Activated CD4-positive, alpha-beta T cell treated with anti-CD3 and anti-CD28 coated beads, Interleukin-2, amount 50 U/mL, for 4 hours (primary cell): ENCODE results near the gene NHLRC4.
A peak's percentile ranks its signal among the peaks of the same experiment; 100 is the strongest.

ENCODE experiments used
- DNase-seq, 2 experiments: peaks; one replicate each; pipeline ENCODE4 v3.0.0-alpha.2; 2020

The NHLRC4 gene

DNA sequence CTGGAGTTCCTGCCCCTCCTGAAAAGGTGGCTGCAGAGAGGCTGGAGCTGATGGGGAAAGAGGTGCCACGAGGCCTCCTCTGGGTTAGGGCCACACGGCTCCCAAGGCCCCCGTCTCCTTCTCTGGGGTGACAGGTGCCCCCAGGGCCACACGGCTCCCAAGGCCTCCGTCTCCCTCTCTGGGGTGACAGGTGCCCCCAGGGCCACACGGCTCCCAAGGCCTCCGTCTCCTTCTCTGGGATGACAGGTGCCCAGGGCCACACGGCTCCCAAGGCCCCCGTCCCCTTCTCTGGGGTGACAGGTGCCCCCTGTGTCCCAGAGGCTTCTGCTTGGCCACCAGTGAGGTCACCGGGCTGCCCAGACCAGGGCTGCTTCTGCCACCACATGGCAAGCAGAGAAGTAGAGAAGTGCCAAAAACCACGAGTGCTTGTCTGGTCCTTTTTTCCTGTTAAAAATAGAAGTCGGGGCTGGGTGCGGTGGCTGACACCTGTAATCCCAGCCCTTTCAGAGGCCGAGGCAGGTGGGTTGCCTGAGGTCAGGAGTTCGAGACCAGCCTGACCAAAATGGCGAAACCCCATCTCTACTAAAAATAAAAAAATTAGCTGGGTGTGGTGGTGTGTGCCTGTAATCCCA lies 35.2 kb upstream of the NHLRC4 start:
- no peak for DNase-seq

DNA sequence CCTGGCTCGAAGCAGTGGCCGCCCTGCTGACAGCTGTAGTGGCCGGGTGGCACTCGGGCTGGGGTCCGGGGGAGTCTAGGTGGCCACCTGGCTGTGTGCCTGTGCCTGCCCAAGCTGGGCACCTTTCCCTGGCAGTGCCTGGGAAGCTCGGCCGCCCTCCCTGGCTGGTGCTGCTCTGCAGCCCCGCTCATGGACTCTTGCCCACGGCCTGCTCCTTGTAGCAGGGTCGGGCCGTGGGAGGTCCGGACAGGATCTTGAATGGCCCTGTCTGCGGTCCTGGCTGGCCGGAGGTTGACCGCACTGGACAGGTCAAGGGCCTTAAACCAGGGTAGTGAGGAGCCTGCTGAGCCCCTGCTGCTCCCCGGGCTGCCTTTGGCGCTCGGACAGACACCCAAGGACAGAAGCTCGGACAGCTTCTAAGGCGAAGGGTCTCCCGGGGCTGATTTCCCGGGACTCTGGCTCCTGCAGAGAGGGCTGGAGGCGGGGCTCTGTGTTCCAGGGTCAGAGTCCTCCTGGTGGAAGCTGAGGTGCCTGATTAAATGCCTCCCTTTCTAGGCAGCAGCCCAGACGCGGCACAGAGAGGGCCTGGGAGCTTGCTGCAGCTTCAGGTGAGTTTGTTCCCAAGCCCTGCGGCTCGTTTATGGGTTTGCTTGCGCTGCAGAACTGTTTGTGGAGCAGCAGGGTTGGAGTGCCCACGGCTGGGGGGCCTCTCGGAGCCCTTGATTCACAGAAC lies 33.2 kb upstream of the NHLRC4 start:
- no peak for DNase-seq

DNA sequence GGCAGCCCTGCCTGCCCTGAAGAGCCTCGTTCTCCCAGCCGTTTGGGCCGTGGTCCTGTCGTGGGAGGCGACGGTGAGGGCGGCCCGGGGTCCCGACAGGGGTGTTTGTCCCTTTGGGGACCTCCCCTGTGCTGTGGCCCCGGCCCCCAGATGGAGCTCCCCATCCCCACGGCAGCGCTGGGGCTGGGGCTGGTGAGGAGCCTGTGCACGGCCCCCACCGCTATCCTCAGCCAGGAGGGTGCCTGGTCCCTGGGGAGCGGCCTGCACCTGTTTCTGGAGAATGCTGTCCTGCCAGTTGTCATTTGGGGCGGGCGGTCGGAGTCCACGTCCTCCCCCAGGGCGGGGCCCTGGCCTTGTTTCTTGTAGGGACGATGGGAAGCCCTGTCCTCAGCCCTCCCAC lies 32.7 kb upstream of the NHLRC4 start:
- no peak for DNase-seq

DNA sequence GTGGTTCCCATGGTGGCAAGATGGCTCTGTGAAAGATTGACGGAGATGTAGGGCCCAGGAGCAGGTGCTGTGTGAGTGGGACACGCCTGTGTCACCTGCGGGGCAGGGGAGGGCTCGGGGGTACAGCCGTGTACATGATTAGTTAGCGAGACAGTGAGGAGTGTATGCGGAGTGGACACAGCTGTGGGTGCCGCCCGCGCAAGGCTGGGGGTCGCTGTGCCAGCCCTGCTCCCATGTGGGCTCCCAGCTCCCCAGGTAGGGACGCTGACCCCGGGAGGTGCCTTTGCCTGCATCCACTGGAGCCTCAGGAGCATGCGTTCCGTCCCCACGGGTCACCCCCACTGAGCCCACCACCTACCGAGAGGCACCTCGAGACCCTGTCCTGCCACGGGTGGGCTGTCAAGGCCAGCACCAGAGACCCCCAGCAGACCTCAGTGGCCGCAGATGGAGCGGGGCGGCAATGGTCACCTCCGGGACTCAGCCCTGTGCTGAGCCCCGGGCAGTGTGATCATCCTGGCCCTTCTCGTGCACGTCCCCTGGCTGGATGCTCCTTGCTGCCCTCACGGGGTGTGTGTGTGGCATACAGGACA lies 31.9 kb upstream of the NHLRC4 start:
- no peak for DNase-seq

DNA sequence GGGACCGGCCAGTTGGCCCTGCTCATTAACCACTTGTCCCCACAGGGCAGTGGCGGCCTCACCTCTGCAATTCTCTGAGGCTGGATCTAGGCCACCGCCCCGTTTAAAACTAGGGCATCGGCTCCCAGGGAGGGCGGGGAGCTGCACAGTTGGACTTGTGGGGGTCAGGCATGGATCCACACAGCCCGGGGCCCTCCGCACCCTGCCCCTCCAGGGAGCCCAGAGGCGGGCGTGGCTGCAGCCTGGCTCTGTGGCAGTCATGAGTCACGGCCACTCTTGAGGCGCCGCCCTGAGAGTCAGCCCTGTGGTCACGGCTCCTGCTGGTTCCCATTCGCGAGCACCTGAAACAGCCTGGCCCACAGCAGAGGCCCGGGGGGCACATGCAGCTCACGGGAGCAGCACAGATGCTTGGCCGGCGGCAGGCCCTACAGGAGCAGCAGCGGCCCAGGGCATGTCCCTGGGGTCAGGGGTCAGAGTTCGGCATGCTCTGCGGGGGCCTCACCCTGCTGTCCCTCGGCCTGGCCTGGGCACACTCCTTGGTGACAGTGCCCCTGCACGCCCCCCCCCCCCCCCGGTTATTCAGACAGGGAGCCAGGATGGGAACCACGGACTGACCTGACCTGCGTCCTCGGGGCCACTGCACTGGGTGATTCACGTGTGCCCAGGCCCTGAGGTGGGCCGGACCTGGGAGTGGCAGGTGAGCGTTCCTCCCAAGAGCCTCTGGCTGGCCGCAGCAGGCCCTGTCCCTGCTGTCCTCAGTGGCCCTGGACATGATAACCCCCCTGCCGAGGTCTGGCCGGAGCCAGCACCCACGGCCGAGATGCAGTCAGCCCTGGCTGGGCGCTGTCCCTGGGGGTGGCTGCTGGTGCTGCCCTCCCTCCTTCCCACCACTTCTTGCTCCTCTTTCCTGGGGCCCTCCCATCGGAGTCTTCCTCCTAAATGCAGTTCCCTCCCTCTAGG lies 31.1 kb upstream of the NHLRC4 start:
- no peak for DNase-seq

DNA sequence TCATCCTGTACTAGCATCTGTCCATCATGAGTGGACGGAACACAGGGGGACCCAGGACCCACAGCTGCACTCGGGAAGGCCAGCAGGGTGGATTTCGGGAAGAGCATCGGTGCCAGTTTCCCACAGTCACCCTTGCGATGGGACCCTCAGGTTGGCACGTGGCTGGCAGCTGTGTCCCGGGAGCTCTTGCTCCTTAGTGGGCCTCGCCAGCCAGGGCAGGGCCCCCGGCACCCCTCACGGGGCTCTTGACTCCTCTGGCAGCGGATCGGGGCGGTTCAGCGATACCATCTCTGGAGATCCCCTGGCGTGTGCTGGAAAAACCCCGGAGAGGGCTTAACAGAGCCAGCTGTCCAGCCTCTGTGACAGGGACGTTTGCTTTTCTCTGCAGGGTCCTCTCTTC lies 30.1 kb upstream of the NHLRC4 start:
- DNase-seq = no peak

DNA sequence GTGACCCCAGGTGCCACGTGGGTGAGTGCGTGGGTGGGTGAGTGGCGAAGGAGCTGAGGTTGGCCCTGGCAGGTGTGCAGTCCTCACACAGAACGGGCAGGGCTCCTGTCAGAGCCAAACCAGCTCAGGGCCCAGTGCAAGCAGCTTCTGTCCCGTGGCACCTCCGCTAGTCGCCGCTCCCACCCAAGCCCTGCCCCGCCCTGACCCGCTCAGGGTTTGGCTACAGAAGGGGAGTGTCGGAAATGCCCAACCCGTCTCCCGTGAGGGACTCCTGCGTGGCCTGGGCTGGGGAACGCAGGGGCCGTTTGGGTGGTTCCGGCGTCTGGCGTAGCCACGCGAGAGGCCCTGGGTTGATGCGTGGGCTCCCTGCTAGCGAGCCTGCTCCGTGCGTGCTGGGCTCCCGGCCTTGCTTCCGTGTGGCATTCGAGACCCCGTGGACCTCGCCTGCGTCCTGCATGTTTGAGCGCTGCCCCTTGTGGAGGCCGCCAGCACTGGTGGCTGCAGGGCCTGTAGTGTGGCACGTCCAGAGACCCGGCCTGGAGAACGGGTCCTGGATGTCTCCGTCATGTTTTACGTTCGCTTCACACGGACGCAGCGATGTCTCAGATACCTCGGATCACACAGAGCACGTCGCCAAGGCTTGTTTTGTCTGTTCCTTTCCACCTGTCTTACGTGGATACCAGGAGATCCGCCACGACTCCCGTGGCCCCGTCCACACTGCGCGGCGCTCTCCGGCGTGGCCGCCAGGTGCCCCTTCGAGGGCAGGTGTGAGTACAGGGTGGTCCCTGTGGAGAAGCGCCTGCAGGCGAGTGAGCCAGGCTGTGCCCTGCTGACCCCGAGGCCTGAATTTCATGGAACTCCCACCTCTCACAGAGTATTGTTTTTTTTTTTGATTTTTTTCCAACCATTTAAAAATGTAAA lies 29.1 kb upstream of the NHLRC4 start:
- DNase-seq = peak in 1 of 2 experiments; percentile 19

DNA sequence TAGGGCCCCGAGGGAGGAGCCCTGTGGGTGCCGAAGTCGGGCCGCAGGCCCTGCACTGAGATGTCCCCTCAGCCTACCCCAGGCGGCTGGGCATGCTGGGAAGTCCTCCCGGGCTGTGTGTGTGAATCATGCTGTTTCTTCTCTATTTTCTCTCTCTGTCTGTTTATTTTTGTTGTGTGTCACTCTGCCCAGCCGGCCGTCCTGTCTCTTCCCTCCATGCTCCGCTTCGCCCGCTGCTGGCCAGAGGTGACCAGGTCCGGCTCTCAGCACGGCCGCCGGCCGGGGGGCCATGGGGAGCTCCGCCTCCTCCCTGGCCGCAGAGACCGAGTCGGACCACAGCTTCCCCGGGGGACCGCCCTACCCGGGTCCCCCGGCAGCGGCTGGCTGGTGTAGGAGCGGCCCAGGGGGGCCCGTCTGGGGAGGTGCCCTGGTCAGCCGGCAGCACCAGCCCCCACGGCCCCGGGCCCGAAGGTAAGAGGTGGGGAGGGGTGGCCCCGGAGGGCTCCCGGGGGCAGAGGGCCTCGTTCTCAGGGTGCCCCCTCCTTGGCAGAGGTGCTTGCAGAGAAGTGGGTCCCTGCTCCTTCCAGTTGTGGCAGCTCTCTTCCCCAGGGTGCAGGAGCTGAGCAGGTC lies 26.8 kb upstream of the NHLRC4 start:
- no peak for DNase-seq

DNA sequence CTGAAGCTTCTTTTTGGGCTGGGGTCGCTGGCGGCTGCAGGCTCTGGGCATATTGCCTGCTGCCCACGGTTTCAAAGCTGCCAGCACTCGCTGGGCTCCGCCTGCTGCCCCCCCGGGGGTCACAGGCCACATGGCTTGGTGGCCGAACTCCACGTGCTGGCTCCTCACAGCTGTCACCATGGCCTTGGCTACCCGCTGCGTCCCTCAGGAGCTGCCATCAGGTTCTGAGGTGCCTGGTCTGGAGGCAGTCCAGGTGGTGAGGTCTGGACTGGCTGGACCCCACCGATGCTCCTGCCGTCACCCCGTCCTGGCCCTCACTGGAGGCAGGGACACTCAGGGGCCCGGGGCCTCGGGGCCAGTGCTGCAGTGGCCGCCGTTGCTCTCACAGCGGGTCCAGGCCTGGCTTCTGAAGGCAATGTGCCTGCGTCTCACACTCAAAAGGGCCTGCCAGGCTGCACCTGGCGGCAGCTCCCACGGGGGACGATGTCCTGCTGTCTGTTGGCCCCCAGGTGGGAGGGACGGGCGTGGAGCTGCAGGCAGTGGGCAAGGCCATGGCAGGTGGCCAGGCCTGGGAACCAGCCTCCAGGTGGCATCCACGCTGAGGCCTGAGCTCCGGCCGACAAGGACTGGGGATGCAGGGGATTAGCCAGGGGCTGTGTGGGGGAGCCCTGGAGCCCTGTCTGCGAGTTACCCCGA lies 26.0 kb upstream of the NHLRC4 start:
- no peak for DNase-seq

DNA sequence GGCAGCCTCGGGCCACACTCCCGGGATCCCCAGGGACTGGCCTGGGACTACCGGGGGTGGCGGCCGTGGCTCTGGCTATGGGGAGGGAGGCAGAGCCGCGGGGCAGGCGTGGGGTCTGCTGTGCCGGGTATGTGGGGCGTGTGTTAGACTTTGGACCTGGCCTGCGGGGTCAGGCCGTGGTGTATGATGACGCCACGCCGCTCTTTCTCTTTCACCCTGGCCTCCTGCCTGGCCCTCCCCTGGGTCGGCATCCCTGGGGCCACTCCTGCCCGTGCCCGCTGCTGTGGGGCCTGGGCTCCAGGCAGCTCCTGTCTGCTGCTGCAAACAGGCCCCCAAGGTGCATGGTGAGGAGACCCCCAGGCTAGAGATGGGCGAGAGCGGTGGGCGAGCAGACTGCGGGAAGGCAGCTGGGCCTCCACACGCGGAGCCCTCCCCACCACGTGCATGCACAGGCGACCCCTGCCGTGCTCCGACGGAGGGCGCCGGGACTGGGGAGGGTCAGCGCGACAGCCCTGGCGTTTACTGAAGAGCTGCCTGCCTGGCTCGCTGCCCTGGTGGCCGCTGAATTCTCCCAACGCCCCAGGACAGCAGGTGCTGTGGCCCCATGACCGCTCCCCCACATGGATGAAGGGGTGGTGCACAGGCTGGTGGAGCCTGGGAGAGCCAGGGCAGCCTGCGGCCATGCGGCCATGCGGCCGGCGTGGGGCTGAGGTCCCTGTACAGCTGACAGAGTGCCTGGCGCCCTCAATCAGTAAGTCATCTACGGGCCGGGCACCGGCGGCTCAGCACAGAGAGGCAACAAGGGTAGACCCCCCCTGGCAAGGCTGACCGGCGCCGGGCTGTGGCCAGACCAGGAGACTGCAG lies 23.3 kb upstream of the NHLRC4 start:
- no peak for DNase-seq

DNA sequence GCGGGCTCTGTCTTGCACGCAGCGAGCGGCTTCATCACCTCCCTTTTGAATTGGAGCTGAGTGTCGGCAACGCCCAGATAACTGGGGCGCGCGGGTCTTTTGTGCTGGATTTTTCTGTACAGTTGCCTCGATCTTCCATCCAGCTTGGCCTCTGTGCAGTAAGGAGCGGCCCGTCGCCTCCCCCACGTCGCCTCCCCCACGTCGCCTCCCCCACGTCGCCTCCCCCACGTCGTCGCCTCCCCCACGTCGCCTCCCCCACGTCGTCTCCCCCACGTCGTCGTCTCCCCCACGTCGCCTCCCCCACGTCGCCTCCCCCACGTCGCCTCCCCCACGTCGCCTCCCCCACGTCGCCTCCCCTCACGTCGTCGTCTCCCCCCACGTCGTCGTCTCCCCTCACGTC lies 22.3 kb upstream of the NHLRC4 start:
- DNase-seq = no peak

DNA sequence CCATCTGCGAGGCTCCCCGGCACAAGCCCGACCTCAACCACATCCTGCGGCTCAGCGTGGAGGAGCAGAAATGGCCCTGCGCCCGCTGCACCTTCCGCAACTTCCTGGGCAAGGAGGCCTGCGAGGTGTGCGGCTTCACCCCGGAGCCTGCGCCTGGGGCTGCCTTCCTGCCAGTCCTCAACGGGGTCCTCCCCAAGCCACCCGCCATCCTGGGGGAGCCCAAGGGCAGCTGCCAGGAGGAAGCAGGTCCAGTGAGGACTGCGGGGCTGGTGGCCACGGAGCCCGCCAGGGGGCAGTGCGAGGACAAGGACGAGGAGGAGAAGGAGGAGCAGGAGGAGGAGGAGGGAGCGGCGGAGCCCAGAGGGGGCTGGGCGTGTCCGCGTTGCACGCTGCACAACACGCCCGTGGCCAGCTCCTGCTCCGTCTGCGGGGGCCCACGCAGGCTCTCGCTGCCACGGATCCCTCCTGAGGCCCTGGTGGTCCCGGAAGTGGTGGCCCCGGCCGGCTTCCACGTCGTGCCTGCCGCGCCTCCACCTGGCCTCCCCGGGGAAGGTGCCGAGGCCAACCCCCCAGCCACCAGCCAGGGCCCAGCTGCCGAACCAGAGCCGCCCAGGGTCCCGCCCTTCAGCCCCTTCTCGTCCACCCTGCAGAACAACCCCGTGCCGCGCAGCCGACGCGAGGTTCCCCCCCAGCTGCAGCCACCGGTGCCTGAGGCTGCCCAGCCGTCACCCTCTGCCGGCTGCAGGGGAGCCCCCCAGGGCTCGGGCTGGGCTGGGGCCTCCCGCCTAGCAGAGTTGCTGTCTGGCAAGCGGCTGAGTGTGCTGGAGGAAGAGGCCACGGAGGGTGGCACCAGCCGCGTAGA lies 19.7 kb upstream of the NHLRC4 start:
- DNase-seq = peak; percentile 32 to 38

DNA sequence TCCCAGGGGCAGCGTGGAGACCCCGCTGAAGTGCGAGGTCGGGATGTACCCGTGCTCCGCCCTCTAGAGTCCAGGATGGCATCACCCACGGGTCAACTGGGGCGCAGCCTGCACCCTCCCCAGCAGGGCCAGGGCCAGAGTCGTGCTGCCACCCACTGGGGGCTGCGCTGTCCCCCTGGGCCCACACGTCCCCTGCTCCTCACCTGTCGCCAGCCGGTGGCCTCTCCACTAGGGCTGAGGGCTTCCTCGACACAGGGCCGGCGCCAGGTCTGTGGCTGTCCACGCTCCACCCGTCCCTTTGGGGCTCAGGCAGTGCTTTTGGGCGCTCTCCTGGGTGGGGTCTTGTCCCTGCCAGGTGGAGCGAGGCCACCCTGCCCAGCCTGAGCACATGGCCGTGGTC lies 18.2 kb upstream of the NHLRC4 start:
- no peak for DNase-seq

DNA sequence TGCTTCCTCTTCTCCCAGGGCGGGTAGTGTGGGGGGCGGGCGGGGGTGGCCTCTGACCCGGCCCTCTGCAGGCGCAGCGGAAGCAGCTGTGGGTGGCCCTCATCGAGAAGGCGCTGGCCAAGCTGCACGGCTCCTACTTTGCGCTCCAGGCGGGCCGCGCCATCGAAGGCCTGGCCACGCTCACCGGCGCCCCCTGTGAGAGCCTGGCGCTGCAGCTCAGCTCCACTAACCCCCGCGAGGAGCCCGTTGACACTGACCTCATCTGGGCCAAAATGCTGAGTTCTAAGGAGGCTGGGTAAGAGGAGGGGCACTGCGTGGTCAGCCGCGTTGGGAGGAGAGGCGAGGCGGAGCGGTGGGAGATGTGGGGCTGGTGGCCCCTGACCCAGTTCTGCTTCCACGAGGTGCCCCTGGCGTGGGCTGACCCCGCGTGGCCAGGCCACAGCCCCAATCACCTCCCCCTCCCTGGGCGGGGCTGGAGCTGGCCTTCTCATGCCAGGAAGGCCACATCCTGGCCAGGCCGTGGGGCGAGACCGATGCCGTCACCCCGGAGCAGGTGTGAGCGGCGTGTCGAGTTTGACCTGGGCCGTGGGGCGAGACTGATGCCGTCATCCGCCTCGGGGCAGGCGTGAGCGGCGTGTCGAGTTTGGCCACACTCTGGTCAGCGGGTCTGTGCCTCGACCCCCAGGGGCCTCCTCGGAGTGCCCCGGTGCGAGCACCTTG lies 17.1 kb upstream of the NHLRC4 start:
- no peak for DNase-seq

DNA sequence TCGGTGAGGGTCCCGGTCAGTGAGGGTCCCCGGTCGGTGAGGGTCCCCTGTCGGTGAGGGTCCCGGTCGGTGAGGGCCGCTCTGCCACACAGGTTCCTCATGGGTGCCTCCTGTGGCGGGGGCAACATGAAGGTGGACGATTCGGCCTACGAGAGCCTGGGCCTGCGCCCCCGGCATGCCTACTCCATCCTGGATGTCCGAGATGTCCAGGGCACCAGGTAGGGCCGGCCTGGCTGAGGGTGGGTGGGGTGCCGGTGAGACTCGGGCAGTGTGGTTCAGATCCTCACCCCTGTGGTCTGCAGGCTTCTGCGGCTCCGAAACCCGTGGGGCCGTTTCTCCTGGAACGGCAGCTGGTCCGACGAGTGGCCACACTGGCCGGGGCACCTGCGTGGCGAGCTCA lies 15.6 kb upstream of the NHLRC4 start:
- DNase-seq = no peak

DNA sequence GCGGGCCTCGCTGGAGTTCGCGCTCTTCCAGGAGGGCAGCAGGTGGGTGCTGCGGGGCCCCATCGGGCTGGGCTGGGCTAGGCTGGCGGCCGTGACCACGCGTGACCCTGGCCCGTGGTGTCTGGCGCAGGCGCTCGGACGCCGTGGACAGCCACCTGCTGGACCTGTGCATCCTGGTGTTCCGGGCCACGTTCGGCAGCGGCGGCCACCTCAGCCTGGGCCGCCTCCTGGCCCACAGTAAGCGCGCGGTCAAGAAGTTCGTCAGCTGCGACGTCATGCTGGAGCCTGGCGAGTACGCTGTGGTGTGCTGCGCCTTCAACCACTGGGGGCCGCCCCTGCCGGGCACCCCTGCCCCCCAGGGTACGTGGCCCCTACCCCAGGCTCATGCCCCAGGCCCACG lies 14.6 kb upstream of the NHLRC4 start:
- no peak for DNase-seq

DNA sequence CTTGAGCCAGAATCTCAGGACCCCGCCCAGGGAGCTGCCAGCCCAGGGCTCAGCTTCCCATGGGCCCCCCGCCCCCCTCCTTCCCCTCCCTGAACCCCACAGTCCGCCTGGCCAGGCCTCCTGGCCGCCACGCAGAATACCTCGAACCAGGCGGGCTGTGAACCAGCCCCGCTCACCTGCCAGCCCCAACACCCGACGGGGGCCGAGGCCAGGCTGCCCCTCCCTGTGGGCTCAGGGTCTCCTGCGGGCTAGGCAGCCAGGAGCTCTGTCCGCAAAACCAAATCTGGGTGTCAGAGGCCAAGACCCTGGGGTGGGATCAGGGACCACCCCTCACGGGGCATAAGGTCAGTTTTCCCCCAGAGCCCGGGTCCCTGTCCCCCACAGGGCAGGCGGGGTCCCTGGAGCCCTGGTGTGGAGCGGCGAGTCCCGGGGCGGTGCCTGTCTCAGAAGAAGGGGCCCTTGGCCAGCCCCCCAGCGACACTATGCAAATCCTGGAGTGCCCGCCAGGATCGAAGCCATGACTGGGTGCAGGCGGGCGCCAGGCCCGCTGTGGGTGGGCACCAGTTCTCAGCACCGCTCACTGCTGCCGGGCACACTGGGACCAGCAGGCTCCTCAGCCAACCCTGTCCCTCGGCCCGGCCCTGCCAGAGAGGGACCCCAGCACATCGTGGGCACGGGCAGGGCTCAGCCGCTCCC lies 13.1 kb upstream of the NHLRC4 start:
- no peak for DNase-seq

DNA sequence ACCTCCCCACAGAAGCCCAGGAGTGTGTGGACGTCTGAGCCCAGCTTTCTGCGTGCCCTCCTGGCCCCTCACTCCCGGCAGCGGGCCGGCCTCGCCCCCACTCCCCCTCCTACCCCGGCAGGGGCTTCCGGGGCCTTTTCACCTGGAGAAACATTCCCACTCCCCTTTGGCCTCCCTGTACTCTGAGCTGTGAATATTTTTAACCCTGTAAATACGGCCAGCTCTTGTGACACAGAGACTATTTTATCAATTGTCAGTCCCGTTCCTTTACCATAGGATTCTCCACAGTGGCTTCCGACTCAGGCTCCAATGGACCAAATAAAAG lies 12.5 kb upstream of the NHLRC4 start:
- no peak for DNase-seq
